HG02970 (cell line): ENCODE results near the gene PTPRN2.
"Not testable (repeated sequence)": the region's sequence is repeated elsewhere in the genome, so short reads cannot be mapped to it uniquely, and the experiment has no call there.

ENCODE experiments used
- ATAC-seq: cut with Tn5 transposase; IDR thresholded peaks from one replicate; pipeline ENCODE4 v1.9.1; 2021; ENCODE audit warnings: mild to moderate bottlenecking, moderate library complexity, moderate number of reproducible peaks; ENCODE audit not compliant: unreplicated experiment, low FRiP score

PTPRN2 gene

DNA sequence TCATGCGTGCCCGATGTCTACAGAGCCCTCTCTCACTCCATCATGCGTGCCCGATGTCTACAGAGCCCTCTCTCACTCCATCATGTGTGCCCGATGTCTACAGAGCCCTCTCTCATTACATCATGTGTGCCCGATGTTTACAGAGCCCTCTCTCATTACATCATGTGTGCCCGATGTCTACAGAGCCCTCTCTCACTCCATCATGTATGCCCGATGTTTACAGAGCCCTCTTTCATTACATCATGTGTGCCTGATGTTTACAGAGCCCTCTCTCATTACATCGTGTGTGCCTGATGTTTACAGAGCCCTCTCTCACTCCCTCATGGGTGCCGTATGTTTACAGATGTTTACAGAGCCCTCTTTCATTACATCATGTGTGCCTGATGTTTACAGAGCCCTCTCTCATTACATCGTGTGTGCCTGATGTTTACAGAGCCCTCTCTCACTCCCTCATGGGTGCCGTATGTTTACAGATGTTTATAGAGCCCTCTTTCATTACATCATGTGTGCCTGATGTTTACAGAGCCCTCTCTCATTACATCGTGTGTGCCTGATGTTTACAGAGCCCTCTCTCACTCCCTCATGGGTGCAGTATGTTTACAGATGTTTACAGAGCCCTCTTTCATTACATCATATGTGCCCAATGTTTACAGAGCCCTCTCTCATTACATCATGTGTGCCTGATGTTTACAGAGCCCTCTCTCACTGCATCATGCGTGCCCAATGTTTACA, 739.7 kb downstream of the PTPRN2 start:
- ATAC-seq, result not testable (repeated sequence)

DNA sequence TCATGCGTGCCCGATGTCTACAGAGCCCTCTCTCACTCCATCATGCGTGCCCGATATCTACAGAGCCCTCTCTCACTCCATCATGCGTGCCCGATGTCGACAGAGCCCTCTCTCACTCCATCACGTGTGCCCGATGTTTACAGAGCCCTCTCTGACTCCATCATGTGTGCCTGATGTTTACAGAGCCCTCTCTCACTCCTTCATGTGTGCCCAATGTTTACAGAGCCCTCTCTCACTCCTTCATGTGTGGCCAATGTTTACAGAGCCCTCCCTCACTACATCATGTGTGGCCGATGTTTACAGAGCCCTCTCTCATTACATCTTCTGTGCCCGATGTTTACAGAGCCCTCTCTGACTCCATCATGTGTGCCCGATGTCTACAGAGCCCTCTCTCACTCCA, 740.9 kb downstream of the PTPRN2 start:
- ATAC-seq, result not testable (repeated sequence)

DNA sequence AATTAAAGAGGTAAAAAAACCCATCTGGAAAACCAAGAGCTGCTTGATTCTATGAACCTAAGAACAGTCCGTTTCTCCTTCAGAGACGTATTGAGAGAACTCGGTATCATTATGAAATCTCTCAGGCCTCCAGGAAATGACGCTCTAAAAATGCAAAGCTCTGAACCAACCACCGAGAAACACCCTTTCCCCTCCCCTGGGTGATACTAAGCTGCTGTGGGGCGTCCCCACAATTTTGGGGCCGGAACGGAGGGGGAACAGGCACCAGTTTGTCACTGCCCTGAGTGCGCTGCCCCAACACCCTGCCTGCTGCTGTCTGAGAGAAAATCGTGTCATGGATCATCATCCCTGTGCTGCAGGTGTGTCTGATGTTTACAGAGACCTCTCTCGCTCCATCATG, 741.4 kb downstream of the PTPRN2 start:
- no peak for ATAC-seq

DNA sequence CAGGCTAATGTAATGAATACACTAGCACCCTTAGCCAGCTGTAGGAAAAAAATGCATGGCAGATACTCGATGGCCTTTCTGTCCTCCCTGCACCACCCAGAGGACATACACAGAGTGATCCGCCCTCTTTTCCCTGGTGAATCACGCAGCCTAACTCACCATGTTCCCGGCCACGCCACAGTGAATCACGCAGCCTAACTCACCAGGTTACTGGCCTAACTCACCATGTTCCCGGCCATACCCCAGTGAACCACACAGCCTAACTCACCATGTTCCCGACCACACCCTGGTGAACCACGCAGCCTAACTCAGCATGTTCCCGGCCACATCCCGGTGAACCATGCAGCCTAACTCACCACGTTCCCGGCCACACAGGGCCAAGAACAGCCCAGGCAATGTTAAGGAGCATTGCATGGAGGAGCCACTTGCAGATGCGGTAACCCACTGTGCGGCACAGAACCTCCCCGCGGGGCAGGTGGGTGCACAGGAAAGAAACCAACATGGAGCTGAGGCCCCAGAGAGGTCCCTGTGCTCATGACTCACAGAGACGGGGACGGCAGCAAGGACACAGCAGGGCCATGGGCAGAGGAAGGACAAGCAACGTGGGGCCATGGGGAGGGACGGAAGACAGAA, 742.3 kb downstream of the PTPRN2 start:
- no peak for ATAC-seq

DNA sequence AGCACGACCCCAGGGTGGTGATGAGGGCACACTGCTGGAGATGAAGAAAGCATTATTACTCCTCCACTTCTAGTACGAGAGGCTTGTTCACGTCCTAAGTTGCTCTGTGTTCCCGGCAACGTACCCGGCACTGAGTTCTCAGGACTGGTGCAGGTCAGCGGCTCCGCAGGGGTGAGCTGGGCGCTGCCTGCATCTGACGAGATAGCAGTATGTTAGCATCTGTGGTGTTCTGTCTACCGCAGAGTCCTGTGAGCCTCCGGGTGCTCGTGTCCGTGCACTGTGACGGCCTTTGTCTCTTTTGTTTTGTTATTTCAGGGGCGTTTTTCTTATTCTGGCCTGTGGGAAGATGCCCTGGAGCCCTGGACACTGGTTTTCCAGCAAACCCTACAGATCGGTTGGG, 743.0 kb downstream of the PTPRN2 start:
- no peak for ATAC-seq

DNA sequence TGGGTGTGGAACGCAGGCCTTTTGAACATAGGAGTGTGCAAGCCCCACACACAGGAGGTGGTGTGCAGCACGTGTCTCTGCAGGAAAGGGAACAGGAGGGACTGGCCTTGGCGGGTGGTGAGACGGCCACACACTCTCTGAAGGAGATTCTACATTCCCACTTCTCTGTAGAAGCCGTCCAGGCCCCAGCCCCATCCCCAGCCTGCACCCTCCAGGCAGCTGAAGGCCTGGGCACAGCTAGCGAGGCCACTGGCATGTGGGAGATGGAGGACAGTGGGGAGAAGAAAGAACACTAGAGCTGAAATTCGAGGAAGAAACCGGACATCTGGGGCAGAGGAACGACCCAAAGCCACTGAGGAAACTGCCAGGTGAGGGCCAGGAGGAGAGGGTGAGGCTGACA, 743.5 kb downstream of the PTPRN2 start:
- no peak for ATAC-seq

DNA sequence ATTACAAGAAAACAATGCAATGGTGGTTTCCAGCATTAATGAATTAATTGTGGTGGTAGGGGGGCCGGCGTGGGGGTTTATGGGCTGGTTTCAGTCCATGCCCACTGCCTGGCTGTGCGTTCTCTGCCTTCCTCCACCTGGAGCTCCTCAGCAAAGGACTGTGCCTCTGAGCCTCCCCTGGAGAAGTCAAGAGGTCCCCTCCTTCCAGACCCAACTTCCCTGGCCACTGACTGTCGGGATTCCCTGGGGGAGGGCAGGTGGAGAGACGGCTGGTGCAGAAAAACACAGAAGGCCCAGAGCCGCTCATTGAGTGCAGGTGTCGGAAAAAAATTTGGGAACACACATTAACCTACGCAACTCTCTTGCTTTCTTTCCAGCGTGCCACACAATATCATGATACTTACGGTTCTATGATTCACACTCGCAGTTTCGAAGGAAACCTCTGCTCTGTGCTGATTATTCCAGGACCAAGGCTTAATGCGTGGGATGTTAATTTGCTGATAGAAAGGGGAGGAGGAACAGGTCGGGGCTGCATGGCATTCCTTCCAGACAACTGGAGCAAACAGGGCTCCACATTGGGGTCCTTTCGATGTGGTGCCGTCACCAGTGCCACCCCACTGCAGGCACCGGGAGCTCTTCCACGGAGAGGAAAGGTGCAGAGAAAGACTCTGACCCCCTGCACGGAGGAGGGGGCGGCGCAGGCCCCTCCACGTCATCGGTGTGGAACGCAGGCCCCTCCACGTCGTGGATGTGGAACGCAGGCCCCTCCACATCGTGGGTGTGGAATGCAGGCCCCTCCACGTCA, 744.1 kb downstream of the PTPRN2 start:
- ATAC-seq, result no peak

DNA sequence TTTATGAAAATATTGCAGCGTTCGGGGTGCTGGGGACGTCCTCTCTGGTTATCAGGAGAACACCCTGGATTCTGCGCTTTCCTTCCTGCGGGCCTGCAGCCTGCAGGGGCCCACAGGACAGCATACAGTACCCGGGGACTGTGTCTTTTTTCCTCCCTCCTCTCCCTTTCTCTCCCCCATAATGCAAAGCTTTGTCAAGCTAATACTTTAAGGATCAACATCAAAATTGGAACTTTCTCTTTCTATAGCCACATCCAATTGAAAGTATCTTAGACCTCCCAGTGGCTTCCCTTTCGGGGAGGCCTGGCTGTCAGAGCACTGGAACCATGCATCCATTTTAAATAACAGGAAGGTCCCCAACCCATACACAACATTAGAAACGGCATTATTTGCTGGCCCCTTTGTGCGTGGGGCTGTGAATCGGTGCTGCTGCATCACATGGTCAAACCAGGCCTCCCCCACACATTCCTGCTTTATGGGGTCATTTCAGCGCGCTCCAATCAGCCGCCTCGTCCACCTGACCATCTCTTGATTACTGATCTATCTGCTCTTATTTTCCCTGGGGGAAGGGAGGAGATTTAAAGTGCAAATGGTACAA, 745.8 kb downstream of the PTPRN2 start:
- ATAC-seq, result no peak

DNA sequence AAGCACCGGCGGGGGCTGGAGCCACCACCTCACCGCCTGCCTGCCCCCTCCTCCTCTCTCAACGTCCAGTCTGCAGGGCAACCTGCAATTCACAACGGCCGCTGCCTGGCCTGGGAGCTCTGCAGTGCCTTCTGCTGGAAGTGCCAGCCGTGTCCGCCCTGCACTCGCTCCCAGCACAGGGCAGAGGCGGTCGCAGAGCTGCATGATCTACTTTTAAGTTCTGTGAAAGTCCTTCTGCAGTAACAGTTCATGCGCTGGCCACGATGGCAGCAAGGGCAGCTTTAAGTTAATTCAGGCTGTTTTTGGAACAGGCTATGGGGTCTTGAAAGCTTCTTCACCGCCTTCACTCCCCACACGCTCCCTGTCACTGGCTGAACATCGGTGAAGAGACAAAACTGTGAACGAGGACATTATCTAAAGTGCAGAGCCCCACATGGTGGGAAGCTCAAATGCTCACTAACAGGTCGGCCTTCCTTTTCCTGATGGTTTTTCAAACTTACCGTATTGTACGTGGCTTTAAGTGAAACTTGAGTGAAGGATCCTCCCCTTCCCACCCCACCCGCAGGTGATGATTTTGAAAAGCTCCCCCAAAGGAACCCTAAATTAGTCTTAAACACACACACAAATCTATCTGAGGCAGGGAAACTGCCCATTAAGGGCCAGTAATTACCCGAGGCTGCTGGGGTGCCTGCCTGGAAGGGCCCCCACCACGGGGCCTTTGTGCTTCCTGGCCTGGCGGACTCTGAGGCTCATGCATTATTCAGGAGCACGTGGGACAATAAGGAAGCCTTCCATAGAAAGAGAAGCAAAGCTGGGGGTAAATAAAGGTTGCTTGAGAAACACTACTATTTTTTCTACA, 746.5 kb downstream of the PTPRN2 start:
- ATAC-seq, result no peak

DNA sequence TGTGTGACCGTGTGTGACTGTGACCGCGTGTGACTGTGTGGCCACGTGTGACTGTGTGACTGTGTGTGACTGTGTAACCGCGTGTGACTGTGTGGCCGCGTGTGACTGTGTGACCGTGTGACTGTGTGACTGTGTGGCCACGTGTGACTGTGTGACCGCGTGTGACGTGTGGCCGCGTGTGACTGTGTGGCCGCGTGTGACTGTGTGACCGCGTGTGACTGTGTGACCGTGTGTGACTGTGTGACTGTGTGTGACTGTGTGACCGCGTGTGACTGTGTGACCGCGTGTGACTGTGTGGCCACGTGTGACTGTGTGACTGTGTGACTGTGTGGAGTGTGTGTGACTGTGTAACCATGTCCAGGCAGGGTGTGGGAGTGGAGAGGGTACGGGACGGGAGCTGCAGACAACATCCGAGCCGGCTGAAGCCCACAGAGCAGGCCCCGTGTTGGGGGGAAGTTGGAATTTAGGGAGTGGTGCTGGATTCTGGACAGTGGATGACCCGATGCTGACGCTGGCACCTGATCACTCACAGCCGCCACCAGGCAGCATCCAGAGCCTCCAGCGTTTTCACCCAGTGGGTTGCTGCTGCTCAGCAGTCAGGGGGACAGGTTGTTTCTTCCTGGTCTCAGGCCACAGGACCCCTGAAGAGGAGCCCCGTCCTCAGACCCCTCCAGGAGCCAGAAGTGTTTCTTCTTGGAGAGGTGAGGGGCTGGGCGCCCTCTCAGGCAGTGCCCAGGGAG, 747.3 kb downstream of the PTPRN2 start:
- ATAC-seq, result no peak

DNA sequence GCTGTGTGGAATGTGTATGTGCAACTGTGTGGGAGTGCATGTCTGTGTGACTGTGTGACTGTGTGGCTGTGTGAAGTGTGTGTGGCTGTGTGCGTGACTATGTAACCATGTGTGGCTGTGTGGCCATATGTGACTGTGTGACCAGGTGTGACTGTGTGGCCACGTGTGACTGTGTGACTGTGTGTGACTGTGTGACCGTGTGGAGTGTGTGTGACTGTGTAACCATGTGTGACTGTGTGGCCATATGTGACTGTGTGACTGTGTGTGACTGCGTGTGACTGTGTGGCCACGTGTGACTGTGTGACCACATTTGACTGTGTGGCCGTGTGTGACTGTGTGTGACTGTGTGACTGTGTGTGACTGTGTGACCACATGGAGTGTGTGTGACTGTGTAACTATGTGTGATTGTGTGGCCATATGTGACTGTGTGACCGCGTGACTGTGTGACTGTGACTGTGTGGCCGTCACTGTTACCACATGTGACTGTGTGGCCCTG, 747.9 kb downstream of the PTPRN2 start:
- ATAC-seq, result no peak

DNA sequence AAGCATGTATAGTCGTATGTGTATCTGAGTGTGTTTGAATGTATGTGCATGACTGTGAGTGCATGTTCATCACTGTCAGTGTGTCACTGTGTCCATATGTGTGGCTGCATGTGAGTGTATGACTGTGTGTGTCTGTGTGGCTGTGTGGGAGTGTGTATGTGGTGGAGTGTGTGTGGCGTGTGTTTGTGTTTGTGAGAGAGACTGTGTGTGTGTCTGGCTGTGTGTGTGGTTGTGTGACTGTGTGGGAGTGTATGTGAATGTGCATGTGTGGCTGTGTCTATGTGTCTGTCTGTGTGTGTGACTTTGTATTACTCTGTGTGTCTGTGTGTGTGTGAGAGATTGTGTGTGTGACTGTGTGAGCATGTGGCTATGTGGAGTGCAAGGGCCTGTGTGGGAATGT, 748.4 kb downstream of the PTPRN2 start:
- no peak for ATAC-seq

DNA sequence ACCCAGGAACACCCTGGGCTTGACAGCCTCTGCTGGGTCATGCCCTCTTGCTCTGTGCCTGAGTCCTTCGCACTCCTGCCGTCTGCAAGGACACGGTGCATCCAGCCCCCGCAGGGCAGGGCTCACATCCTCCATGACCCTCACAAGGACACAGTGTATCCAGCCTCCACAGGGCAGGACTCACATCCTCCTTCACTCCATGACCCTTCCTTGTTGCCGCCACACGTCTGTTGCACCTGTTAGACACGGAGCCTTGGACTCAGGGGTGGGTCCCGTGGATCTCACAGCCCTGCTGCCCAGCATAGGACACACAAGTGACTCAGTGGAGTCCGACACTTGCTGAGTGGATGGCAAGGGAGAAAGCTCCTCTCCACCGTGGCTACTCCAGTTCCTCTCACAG, 750.1 kb downstream of the PTPRN2 start:
- no peak for ATAC-seq

DNA sequence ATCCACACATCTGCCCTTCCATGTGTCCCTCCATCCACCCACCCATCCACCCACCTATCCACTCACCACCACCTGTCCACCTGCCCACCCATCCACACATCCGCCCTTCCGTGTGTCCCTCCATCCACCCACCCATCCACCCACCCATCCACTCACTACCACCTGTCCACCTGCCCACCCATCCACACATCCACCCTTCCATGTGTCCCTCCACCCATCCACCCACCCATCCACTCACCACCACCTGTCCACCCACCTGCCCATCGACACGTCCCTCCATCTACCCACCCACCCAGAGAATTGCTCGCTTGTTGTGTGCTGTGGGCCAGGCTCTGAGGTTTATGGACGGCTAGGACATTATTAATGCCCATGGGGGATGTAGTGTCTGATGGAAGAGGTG, 750.6 kb downstream of the PTPRN2 start:
- no peak for ATAC-seq

DNA sequence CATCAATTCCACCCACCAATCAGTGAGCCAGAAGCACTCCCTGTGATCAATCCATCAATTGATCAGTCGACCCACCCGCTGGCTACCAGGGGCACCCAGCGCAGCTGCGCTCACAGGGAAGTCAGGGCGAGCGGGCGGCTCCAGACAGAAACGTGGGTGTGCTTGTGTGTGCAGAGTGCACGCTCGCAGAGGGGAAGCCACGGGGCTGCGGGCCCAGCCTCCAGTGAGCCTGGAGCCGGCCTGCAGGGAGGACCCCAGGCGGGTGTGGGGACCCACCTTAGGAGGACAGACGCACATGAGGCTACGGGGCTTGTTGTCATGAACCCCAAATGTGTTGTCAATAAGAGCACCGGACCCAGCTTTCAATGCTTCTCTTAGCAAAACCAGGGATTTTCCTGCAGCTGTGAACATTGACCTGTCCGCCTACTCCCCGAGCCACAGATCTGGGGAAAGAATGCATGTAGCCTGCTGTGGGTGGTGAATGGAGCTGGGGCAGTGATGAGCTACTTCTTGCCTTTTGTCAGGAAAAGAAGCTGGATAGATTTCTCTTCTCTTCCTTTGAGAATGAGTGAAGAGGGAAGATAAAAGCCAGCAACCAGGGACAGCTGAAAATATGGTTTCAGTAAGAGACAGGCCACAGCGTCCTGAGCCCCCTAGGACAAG, 753.0 kb downstream of the PTPRN2 start:
- ATAC-seq, result no peak

DNA sequence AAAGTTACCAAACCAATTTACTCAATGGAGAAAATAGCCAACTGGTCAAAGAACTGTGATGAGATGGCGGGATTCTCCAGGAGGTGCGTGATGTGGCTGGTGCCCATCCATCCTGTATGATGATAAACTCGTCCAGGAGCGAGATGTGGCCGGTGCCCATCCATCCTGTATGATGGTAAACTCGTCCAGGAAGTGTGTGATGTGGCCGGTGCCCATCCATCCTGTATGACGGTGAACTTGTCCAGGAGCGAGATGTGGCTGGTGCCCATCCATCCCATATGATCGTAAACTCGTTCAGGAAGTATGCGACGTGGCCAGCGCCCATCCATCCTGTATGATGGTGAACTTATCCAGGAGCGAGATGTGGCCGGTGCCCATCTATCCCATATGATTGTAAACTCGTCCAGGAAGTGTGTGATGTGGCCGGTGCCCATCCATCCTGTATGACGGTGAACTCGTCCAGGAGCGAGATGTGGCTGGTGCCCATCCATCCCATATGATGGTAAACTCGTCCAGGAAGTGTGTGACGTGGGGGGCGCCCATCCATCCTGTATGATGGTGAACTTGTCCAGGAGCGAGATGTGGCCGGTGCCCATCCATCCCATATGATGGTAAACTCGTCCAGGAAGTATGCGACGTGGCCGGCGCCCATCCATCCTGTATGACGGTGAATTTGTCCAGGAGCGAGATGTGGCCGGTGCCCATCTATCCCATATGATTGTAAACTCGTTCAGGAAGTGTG, 754.6 kb downstream of the PTPRN2 start:
- ATAC-seq, result no peak

DNA sequence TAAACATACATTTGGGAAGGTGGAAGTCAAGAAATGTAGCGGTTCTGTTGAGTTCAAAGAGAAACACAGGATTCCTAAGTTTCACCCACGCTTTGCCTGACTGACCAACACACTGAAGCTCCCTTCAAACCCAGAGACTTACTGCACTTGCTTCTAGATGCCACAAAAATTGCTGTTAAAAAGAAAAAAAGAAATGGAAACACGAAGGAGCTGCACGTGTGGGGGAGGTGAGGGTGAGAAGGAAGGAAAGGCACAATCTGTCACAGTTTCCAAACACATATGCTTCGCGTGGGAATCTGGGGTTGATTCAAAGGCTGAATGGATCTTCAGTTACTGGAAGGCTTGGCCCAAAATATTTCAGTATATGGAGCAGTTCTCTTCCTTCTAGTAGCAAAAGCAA, 755.2 kb downstream of the PTPRN2 start:
- ATAC-seq, result no peak

DNA sequence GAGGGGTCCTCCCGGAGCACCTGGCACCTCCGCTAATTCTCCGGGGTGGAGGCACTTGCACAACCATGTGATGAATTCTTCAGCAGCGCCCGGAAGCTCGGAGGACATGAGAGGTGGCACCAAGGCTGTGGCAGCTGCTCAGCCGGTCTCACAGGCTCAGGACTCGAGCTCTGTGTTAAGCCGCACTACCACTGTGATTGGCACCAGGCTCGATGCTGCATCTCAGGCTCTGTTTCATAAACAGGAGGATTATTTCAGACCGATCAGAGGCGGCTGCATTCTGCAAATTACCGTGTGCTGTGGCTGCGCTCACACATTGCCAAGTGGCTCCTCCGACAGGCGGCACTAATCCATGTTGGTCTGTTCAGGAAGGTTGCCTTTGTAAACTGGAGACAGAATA, 755.6 kb downstream of the PTPRN2 start:
- ATAC-seq, result no peak
